Ishikawa (cell line): Measurements from ENCODE around the gene RBP3.

Source experiments
- CEBPB ChIP-seq: IDR thresholded peaks from 2 replicates; pipeline ENCODE4 v1.6.1; 2012
- CREB1 ChIP-seq: IDR thresholded peaks from 2 replicates; pipeline ENCODE4 v1.6.1; 2012; ENCODE audit warnings: low read depth
- EGR1 ChIP-seq: IDR thresholded peaks from 2 replicates; pipeline ENCODE4 v1.6.1; 2012
- EP300 ChIP-seq: IDR thresholded peaks from 2 replicates; pipeline ENCODE4 v1.6.1; 2012; ENCODE audit warnings: borderline replicate concordance
- FOXM1 ChIP-seq: IDR thresholded peaks from 2 replicates; pipeline ENCODE4 v1.6.1; 2012; ENCODE audit warnings: low read depth, borderline replicate concordance
- MAX ChIP-seq: IDR thresholded peaks from 2 replicates; pipeline ENCODE4 v1.6.1; 2012
- NFIC ChIP-seq: IDR thresholded peaks from 2 replicates; pipeline ENCODE4 v1.6.1; 2012
- RAD21 ChIP-seq: IDR thresholded peaks from 2 replicates; pipeline ENCODE4 v1.6.1; 2012; ENCODE audit warnings: low read depth
- REST ChIP-seq: IDR thresholded peaks from 2 replicates; pipeline ENCODE4 v1.6.1; 2012; ENCODE audit warnings: low read depth, mild to moderate bottlenecking
- TAF1 ChIP-seq: IDR thresholded peaks from 2 replicates; pipeline ENCODE4 v1.6.1; 2012; ENCODE audit warnings: low read depth, mild to moderate bottlenecking
- TCF12 ChIP-seq: IDR thresholded peaks from 2 replicates; pipeline ENCODE4 v1.6.1; 2012; ENCODE audit warnings: low read depth
- TEAD4 ChIP-seq: IDR thresholded peaks from 2 replicates; pipeline ENCODE4 v1.6.1; 2012
- YY1 ChIP-seq: IDR thresholded peaks from 2 replicates; pipeline ENCODE4 v1.6.1; 2012; ENCODE audit warnings: low read depth
- ZBTB7A ChIP-seq: IDR thresholded peaks from 2 replicates; pipeline ENCODE4 v1.6.1; 2012; ENCODE audit warnings: low read depth
- TF ChIP-seq, protein P1 (sequence below): IDR thresholded peaks from 2 replicates; pipeline ENCODE4 v1.6.1; 2012

The RBP3 gene

GRCh38 chr10:47379445-47379785 lies 31.3 kb downstream of the RBP3 start:
- TF ChIP-seq TCF12 (no peak), CREB1 (no peak), EP300 (no peak), TEAD4 (no peak), RAD21 (no peak), NFIC (no peak), TAF1 (no peak), FOXM1 (no peak), REST (no peak), YY1 (no peak)
- TF ChIP-seq, protein P1, sequence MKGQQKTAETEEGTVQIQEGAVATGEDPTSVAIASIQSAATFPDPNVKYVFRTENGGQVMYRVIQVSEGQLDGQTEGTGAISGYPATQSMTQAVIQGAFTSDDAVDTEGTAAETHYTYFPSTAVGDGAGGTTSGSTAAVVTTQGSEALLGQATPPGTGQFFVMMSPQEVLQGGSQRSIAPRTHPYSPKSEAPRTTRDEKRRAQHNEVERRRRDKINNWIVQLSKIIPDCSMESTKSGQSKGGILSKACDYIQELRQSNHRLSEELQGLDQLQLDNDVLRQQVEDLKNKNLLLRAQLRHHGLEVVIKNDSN = no peak

DNA sequence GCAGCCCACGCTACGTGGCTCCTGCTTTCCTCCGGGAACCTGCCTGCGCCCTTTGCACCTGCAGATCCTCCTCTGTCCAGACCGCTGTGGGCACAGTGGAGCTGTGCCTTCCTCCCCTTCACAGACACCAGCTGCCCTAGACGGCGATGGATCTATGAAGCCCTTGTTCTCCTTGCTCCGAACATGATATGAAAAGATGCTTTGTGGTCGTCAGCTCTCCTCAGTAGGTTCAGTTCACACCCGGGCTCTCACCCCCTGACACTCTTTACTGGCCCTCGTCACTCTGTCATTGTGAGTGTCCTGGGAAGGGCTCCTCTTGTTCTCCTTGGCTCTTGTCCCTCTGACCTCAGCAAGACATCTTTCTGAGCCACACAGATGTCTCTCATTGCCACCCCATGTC lies 31.7 kb downstream of the RBP3 start:
- TF ChIP-seq RAD21 (no peak), ZBTB7A (no peak), TAF1 (no peak), REST (no peak), MAX (no peak), NFIC (no peak), TCF12 (no peak), EGR1 (no peak), YY1 (no peak), TEAD4 (no peak), CEBPB (no peak), FOXM1 (no peak)
- TF ChIP-seq, protein P1 = no peak

- no peak for TF ChIP-seq TAF1
- no peak for TF ChIP-seq ZBTB7A
- TF ChIP-seq TCF12 = no peak
- TF ChIP-seq RAD21 = no peak
Observed at GRCh38 chr10:47380341-47381102, 32.4 kb downstream of the RBP3 start.

GRCh38 chr10:47381103-47381395 lies 32.9 kb downstream of the RBP3 start:
- TF ChIP-seq YY1 (no peak), FOXM1 (no peak), MAX (no peak), REST (no peak), EGR1 (no peak), TAF1 (no peak), NFIC (no peak), RAD21 (no peak), TCF12 (no peak), EP300 (no peak), ZBTB7A (no peak), CREB1 (no peak), CEBPB (no peak), TEAD4 (no peak)
- TF ChIP-seq, protein P1 = no peak
